ENCODE data around the gene FOXO3. TPM values are rescaled to one million over a fixed set of nuclear protein-coding genes. Genes with fewer than 3 reads are reported as not detected.
"Not testable (repeated sequence)": the region's sequence is repeated elsewhere in the genome, so short reads cannot be mapped to it uniquely, and the experiment has no call there.

The FOXO3 gene
- total RNA-seq, 1 donor from 2014 or later = 13.9 TPM

DNA sequence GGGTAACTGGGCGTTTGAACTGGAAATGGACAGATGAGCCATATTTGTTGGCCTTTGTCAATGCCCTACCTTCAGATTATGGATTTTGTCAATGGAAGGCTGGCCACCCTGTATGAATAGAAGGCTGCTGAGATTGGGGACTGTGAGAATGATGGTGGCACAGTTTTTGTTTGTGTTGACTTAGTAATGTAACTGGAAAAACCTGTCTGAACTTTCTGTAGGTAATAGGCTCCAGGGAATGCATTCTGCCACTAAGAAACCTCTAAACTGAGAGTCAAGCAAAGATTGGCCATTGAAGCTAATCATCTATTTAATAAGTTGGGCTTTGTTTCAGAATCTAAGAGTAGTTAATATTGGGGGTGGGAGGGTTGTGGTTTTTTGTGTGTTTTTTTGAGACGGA, 97.5 kb downstream of the FOXO3 start:
- DNase-seq (ENCODE audit: low read depth in 2 of 2) = no peak

DNA sequence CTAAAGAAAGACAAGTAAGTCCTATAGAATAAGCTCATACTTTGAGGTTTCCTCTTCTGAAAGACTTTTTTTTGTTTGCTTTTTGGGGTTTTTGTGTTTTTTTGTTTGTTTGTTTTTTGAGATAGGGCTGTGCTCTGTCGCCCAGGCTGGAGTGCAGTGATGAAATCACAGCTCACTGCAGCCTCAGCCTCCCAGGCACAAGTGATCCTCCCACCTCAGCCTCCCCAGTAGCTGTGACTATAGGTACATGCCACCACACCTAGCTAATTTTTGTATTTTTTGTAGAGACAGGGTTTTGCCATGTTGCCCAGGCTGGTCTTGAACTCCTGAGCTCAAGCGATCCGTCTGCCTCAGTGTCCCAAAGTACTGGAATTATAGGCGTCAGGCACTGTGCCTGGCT, 98.1 kb downstream of the FOXO3 start:
- DNase-seq (ENCODE audit: low read depth in 2 of 2) = not testable (repeated sequence)

- no peak for DNase-seq (ENCODE audit: low read depth in 2 of 2)
These were observed 99.5 kb downstream of the FOXO3 start for GRCh38 chr6:108660251-108660650.

GRCh38 chr6:108661430-108661829, 100.7 kb downstream of the FOXO3 start:
- peak in 1 of 2 donors; percentile 19 for DNase-seq (ENCODE audit: low read depth in 2 of 2)

DNA sequence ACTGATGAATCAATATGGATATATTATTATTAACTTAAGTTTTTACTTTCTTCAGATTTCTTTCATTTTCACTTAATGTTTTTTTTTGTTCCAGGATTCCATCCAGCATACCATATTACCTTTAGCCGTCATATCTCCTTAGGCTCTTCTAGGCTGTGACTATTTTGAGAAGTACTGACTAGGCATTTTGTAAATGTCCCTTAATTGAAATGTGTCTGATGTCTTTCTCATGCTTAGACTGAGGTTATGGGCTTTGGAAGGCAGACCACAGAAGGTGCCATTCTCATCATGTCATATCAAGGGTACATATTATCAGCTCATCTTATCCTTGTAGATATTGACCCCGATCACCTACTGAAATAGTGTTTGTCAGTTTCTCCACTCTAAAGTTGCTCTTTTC, 101.3 kb downstream of the FOXO3 start:
- DNase-seq (ENCODE audit: low read depth in 2 of 2) = no peak

DNA sequence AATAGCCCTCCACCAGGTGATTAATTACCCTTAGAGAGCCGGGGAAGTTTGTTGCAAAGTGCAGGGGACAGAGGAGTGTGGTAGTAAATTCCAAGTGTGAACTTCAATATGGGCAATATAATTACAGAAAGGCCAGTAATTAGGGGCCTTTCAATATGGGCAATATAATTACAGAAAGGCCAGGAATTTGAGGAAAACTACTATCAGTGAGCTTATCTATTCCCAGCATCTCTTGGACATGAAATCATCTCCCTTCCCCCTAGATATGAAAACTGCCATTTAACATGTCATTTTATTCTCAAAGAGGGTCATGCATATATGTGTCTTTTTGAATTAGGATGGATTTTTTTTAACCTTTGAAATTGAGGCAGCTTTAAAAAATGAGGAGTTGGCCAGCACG, 102.0 kb downstream of the FOXO3 start:
- no peak for DNase-seq (ENCODE audit: low read depth in 2 of 2)

- not testable (repeated sequence) for DNase-seq (ENCODE audit: low read depth in 2 of 2)
These were observed 102.9 kb downstream of the FOXO3 start for GRCh38 chr6:108663494-108664064.

GRCh38 chr6:108665495-108666196, 104.9 kb downstream of the FOXO3 start:
- DNase-seq (ENCODE audit: low read depth in 2 of 2) = no peak

DNA sequence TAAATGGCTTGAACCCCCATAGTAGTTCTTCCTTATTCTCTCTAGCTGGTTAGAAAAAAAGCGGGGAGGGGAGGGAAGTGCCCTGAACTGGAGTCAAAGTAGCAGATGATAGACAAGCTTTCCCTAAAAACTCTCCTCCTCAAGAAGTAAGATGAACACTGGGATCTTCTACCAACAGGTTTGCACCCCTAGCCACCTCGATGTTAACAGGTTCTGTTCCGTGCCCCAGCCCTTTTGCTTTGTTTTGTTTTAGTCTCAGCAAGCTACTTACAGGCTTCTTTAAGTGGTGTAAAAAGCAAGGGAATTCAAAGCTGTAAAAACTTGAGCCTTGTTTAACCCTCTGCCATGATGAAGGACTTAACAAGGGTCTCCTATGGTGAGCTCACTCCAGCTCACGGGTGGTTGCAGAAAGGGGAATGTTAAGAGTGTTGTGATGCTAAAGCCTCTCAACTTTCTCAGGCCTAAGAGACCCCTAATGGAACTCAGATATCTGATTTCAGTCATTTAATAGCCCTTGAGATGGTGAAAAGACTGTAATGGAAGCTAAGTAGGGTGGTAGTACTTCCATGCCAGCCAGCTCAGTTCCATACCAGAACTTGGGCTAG, 106.0 kb downstream of the FOXO3 start:
- no peak for DNase-seq (ENCODE audit: low read depth in 2 of 2)

GRCh38 chr6:108667993-108668392, 107.3 kb downstream of the FOXO3 start:
- no peak for DNase-seq (ENCODE audit: low read depth in 2 of 2)

- no peak for DNase-seq (ENCODE audit: low read depth in 2 of 2)
These were observed 109.0 kb downstream of the FOXO3 start for GRCh38 chr6:108669673-108670072.

DNA sequence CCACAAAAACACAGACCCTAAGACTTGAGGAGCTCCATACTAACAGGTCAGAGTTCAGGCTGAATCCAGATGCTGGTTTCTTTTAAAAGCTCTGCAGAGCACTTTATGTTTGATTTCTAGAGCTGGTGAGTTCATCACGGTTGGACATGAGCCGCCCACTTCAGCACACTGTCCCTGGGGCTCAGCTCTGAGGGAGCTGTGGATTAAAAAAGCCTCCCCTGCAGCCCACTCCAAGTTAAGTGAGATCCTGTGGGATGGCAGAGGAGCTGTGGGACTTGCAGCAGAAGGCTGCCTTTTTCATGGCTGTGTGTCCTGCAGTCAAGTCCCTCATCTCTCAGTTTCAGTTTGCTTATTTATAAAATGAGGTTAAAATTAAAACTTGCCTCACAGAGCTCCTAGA, 110.5 kb downstream of the FOXO3 start:
- DNase-seq (ENCODE audit: low read depth in 2 of 2) = no peak

DNA sequence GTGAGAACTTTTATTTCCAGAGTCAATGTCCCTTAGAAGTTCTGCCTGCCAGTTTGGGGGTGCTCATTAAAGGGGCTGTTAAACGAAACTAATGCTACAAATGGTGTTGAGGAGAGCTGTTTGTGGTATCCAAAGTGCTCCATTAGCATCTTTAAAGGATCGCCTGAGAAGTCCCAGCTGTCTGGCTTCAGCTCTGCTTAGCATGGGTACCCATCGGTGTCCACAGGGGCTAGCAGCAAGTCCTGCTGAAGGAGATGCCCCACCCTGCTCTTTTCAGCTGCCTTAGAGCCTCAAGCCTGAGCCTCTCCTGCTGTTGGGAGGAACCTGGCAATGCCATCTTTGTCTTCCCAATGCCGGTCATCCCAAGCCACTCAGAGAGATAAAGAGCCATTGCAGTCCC, 111.1 kb downstream of the FOXO3 start:
- DNase-seq (ENCODE audit: low read depth in 2 of 2) = no peak

DNA sequence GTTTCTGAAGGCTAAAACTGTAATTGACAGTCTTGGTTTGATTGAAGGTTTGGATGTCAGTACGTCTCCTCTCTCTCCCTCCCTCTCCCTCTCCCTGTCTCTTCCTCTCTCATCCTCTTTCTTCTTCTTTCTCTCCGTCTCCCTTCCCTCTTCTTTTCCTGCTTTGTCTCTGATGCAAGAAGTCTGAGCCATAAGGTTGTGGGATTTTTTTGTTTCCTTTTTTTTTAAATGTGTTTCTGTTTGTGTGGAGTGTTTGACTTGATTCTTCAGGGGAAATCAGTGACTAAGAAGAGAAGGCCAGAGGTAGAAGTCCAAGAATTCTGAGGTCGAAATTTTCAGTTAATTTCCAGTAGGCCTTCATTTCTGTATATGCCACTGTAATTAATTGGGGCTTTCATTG, 111.9 kb downstream of the FOXO3 start:
- DNase-seq (ENCODE audit: low read depth in 2 of 2) = no peak

DNA sequence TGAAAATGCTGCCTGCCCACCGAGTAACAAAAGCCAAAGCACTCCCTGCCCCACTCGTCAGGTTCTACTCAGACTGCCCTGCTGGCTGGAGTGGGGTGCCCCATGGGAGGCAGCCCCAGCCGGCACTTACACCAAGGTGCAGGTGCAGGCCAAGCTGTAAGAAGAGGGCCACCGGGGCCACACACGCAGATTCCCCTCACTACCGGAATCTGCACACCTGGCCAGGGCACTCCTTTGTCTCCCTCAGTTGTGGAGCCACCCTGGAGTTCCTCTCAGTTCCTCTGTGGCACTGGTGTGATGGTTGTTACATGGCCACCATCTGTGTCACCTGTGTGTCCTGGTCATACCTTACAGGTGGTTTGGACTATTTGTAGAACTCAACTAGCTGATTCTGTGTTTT, 112.4 kb downstream of the FOXO3 start:
- DNase-seq (ENCODE audit: low read depth in 2 of 2) = no peak

DNA sequence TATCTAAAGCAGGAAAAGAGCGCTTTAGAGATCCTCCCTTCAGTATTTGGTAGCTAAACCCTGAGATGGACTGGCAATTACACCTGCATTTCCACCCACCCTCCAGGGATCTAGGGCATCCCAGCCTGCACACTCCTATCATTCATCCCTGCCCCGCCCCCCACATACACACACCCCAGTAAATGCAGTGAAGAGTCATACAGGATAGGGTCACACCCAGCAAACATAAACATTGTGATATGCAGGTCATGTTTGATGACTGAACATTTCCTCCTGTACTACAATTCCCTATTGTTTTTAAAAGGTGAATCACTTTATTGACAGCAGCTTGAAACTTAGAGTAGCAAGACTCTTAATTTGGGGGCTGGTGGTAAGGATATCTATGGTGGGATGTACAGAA, 112.9 kb downstream of the FOXO3 start:
- DNase-seq (ENCODE audit: low read depth in 2 of 2) = peak; percentile 39 to 70

DNA sequence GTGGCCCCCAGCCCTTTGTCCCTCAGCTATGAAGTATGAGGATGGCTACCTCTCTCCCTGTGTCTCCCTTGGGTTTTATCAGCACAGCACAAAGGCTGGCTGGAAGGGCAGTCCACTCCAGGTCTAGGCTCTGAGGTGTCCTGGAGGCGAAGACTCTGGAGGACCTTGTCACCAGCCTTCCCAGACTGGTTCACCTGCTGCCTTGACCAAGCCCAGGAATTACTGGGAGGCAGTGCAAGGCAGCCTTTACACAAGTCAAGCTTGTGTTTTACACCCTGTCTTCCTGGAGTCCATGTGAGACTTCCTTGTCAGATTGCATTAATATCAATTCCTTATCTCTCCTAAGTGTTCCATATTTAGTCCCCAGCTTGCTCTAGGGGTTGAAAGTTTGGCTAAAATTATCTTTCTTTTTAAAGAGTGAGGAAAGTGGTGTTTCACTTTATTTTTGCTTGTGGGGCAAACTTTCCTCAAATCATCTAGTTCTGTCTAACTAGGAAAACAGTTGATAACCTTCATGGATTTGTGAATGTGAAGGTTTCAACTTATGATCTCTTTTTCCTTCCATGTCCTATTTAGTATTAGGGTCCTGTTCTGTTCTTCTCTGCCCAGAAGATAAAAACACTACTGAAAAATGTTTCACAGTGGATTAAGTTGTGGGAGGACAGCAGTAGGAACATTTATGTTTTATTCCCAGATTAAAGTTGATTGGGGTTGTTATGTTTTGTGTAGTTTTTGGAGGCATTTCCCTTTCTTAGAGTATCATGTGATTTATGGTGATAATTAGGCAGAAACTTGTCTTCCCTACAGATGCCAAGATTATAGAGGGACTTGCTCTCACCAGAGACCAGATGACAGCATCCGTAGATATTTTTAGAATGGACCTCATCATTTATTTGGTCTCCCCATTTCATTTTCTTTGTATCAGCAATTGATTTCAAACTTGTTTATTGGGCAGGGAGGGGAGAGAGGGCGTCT, 114.8 kb downstream of the FOXO3 start:
- no peak for DNase-seq (ENCODE audit: low read depth in 2 of 2)

GRCh38 chr6:108676555-108676954, 115.8 kb downstream of the FOXO3 start:
- DNase-seq (ENCODE audit: low read depth in 2 of 2) = no peak

DNA sequence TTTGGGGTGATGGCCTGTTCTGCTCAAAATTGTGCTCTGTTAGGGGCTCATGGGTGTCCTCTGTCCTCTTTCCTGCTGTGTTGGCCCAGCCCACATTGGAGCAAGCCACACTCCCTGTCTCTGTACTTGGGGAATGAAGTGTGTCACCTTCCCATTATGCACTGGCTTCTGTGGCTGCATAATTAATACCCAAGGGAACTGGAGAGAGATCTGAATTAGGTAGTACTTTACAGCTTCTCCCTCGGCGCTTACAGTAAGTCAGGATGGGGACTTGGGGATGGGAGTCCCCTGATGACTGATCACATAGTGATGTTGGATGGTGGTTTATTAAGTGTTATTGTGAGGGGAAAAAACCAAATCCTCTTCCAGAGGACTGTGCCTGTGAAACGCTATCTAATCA, 116.6 kb downstream of the FOXO3 start:
- no peak for DNase-seq (ENCODE audit: low read depth in 2 of 2)

DNA sequence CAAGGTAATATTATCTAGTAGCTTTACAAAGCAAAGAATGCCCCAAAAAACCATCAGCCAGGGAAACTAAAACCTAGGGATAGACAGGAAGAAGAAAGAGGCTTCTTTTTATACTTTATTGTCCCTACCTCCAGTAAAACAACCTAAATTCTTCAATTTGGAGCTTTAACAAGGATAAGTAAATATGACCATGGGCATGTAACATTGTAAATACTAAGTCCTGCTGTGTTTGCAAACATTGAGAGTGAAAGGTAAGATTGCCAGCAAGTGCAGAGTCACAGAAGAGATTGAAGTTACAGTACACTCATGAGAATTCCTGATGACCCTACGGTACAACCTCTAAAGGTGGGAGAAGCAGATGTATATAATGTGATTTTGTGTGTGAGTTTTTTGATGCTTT, 117.2 kb downstream of the FOXO3 start:
- DNase-seq (ENCODE audit: low read depth in 2 of 2) = no peak

- DNase-seq (ENCODE audit: low read depth in 2 of 2) = not testable (repeated sequence)
These were observed 119.6 kb downstream of the FOXO3 start for GRCh38 chr6:108680314-108680713.

- not testable (repeated sequence) for DNase-seq (ENCODE audit: low read depth in 2 of 2)
These were observed 121.0 kb downstream of the FOXO3 start for GRCh38 chr6:108681721-108682120.

Data from lung microvascular endothelial cell (primary cell).